ENCODE data around the gene DUSP22. TPM values are rescaled to one million over a fixed set of nuclear protein-coding genes. Genes with fewer than 3 reads are reported as not detected.
A peak's percentile ranks its signal among the peaks of the same experiment; 100 is the strongest.

The DUSP22 gene
- total RNA-seq, 2 donors from 2014 or later = 45.1 to 54.1 TPM

DNA sequence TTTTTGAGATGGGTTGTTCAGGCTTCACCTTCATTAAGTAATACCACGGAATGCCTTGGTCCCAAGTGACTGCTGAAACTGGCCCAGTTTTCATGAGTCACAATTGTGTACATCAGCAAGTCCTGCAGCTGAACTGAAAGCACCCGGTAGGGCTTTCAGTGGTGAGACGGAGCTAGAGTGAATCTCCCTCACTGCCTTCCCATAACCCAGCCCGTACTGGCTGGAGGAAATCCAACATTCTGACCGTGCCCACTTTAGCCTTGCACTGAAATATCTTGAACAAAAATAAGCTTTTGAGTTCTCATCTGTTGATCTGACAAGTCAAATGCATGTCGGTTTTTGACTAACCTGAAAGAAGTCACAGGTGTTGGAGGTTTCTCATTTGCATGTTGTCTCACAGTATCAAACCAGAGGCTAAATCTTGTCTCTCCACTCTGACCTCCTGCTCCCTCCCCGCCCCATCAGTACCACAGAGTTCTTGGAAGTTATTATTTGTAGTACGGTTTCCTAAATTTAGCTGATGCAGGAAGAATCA lies 35.9 kb downstream of the DUSP22 start:
- peak; percentile 87 for DNase-seq (ENCODE audit: low spot score)
- peaks cover 0 to 32% of the 10 kb centered on the region in 2 donors for H3K4me1 ChIP-seq
- H3K9me3 ChIP-seq = no peaks in the 10 kb centered on the region
- no peak overlapping the region for H3K4me3 ChIP-seq
- TF ChIP-seq, protein P1, sequence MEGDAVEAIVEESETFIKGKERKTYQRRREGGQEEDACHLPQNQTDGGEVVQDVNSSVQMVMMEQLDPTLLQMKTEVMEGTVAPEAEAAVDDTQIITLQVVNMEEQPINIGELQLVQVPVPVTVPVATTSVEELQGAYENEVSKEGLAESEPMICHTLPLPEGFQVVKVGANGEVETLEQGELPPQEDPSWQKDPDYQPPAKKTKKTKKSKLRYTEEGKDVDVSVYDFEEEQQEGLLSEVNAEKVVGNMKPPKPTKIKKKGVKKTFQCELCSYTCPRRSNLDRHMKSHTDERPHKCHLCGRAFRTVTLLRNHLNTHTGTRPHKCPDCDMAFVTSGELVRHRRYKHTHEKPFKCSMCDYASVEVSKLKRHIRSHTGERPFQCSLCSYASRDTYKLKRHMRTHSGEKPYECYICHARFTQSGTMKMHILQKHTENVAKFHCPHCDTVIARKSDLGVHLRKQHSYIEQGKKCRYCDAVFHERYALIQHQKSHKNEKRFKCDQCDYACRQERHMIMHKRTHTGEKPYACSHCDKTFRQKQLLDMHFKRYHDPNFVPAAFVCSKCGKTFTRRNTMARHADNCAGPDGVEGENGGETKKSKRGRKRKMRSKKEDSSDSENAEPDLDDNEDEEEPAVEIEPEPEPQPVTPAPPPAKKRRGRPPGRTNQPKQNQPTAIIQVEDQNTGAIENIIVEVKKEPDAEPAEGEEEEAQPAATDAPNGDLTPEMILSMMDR (IDR thresholded peaks at IDR 0.05) = no peak
- no peaks in the 10 kb centered on the region for H3K27me3 ChIP-seq
- no peaks in the 10 kb centered on the region for H3K36me3 ChIP-seq
- no peak overlapping the region for H3K27ac ChIP-seq

DNA sequence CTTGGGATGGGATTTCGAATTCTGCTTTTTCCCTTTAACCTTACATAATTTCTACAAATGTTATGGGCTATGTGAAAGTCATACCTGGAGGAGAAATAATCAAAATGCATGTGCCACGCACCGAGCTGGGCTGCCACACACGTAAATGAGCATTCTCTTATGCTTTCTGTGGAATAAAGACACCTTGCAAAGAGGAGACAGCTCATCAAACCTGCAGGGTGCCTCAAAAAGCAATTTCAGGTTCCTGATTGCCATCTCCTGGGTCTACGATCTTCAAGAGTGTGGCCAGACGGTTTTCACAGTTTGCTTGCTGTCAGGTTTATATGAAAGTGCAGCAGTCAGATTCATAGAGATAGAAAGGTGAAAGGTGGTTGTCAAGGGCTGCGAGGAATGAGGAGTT lies 36.6 kb downstream of the DUSP22 start:
- H3K27ac ChIP-seq = no peak overlapping the region
- H3K27me3 ChIP-seq = no peaks in the 10 kb centered on the region
- H3K4me1 ChIP-seq = peaks cover 0 to 25% of the 10 kb centered on the region in 2 donors
- DNase-seq (ENCODE audit: low spot score) = no peak
- H3K9me3 ChIP-seq = no peaks in the 10 kb centered on the region
- H3K36me3 ChIP-seq = no peaks in the 10 kb centered on the region
- TF ChIP-seq, protein P1 (IDR thresholded peaks at IDR 0.05) = no peak
- no peak overlapping the region for H3K4me3 ChIP-seq

DNA sequence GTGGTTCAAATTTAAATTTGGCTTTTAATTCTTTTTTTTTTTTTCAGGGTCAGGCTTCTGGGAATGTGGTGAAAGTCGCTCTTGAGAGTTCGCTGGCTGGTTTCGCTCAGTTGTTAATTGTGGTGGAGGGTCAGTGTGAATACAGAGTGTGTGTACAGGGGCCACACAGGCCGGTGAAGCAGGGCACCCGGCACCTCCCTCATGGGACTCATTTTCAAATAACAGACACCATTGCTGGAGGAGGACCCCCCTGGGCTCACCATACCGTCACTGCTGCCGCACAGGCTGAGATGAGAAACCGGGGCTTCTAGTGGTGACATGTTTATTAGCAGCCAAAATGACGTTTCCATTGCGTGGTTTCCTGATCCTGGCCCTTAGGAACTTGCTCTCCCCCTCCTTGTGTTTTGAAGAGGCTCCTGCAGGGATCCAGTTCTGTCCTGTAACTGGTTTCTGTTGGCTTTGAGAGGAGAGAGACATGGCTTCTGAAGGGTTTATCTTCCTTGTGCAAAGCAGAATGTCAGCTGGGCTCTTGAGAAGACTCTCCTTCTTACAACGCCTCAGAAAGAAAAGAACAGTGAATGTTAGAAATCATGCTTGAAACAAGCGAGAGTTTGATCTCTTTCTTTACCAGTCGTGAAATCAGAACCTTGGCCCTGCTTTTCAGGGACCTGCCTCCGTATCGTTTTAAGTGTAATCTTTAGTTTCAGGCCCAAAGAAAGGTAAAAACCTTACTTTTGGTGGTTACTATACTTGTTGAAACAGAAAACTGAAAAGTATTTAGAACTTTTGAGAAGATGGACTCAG lies 37.8 kb downstream of the DUSP22 start:
- no peak for DNase-seq (ENCODE audit: low spot score)
- Histone ChIP-seq H3K27me3 (no peaks in the 10 kb centered on the region), H3K4me3 (no peak overlapping the region), H3K9me3 (no peaks in the 10 kb centered on the region), H3K27ac (no peak overlapping the region), H3K4me1 (peaks cover 0 to 19% of the 10 kb centered on the region in 2 donors), H3K36me3 (no peaks in the 10 kb centered on the region)
- TF ChIP-seq, protein P1 (IDR thresholded peaks at IDR 0.05) = no peak

DNA sequence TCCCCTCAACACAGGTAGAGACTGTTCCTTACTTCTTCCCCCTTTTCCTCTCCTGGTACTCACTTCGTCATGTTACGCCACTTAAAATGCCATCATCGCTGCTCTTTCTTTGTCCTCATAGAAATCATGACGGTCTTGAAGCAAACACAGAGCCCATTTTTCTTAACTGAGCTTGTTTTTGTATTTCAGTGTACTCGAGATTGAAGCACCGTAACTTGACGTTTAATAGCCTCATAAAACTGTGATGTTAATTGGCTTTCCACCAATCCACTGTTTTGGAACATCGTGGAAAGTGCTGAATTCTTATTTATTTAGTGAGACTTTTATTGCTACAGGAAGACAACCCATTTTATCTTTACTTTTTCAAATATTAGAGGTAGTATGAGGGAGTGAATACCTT lies 38.7 kb downstream of the DUSP22 start:
- Histone ChIP-seq H3K4me1 (peaks cover 0 to 20% of the 10 kb centered on the region in 2 donors), H3K27me3 (no peaks in the 10 kb centered on the region), H3K27ac (no peak overlapping the region), H3K36me3 (no peaks in the 10 kb centered on the region), H3K4me3 (no peak overlapping the region), H3K9me3 (no peaks in the 10 kb centered on the region)
- no peak for DNase-seq (ENCODE audit: low spot score)
- TF ChIP-seq, protein P1 (IDR thresholded peaks at IDR 0.05) = no peak

DNA sequence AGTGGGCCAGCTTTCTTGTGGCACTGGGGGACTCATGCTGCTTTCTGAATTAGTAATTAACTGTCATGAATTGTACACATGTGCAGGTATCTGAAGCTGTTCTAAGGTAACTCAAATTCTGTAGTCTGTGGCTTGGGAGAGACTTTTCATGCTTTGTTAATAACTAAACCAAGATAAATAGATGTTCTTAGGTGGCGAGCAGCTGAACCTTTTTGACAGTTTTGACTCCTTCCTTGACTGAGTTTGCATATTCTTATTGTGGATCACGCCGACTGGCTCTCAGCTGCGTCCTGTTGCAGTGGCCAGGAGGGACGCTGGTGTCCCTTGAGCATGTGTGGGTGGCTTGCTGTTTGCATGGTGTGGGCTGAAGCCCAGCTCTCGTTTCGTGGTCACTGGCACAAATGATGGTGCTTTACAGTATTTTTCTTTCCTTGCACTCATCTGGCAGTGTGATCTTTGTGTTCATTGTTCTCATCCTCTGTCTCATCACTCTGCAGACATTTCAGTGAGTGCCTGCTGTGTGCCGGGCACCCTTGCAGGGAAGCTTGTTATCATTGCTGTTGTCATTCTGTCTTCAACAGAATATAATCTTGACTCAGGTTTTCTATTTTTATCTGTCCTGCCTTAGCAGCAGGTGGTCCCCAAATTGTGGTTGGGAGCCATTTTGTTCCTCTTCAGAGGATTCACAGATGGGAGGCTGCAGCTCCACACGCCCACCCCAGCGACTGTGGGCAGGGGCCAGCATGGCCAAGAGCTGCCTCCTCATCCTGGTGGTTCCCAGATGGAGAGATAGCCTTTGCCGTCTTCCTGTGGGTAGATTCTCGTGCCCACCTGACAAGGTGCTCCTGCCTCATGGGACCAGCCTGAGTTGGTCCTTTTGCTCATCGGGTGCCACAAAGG lies 39.6 kb downstream of the DUSP22 start:
- Histone ChIP-seq H3K9me3 (no peaks in the 10 kb centered on the region), H3K27ac (no peak overlapping the region), H3K4me3 (no peak overlapping the region), H3K4me1 (peaks cover 0 to 29% of the 10 kb centered on the region in 2 donors), H3K36me3 (no peaks in the 10 kb centered on the region), H3K27me3 (no peaks in the 10 kb centered on the region)
- TF ChIP-seq, protein P1 (IDR thresholded peaks at IDR 0.05) = no peak
- no peak for DNase-seq (ENCODE audit: low spot score)
